DOHH2 (cell line): ENCODE measurements around the gene FKBP2.

Source experiments
- H3F3A ChIP-seq: fragments of 200-600 bp; sonication (generic), shearing (Covaris generic); 2 replicates; pipeline ENCODE4 v1.6.0; 2016; ENCODE audit warnings: antibody characterized with exemption, mild to moderate bottlenecking; ENCODE audit not compliant: control insufficient read depth, insufficient read depth
- H3K27ac ChIP-seq: fragments of 200-600 bp; sonication (generic); 2 replicates; pipeline ENCODE4 v1.5.1; 2014; ENCODE audit warnings: low read depth, mild to moderate bottlenecking, low read length, moderate library complexity
- H3K27me3 ChIP-seq: fragments of 200-600 bp; sonication (generic); 2 replicates; pipeline ENCODE4 v1.6.1; 2014; ENCODE audit warnings: mild to moderate bottlenecking, low read length, mixed read lengths; ENCODE audit not compliant: control insufficient read depth
- H3K36me3 ChIP-seq: fragments of 200-600 bp; sonication (generic); 2 replicates; pipeline ENCODE4 v1.6.1; 2014; ENCODE audit warnings: mild to moderate bottlenecking, low read length, moderate library complexity, mixed read lengths; ENCODE audit not compliant: control insufficient read depth
- H3K4me1 ChIP-seq: fragments of 200-600 bp; sonication (generic); 2 replicates; pipeline ENCODE4 v1.6.1; 2014; ENCODE audit warnings: mild to moderate bottlenecking, low read length, mixed read lengths; ENCODE audit not compliant: control insufficient read depth
- H3K4me2 ChIP-seq: fragments of 200-600 bp; sonication (generic); 2 replicates; pipeline ENCODE4 v1.6.0; 2014; ENCODE audit warnings: mild to moderate bottlenecking, low read length, moderate library complexity
- H3K4me3 ChIP-seq: fragments of 200-600 bp; sonication (generic); 2 replicates; pipeline ENCODE4 v1.5.1; 2014; ENCODE audit warnings: mild to moderate bottlenecking, low read length, mixed read lengths
- H3K79me2 ChIP-seq: fragments of 200-600 bp; sonication (generic); 2 replicates; pipeline ENCODE4 v1.6.1; 2014; ENCODE audit warnings: mild to moderate bottlenecking, low read length, mixed read lengths; ENCODE audit not compliant: control insufficient read depth
- H3K9me2 ChIP-seq: fragments of 200-600 bp; sonication (generic); replicated peaks from 2 replicates; pipeline ENCODE4 v1.6.1; 2014; ENCODE audit warnings: mild to moderate bottlenecking, low read length, mixed read lengths; ENCODE audit not compliant: control insufficient read depth
- H3K9me3 ChIP-seq: fragments of 200-600 bp; sonication (generic); 2 replicates; pipeline ENCODE4 v1.6.1; 2014; ENCODE audit warnings: antibody characterized with exemption, low read length, mixed read lengths; ENCODE audit not compliant: control insufficient read depth, insufficient read depth
- H4K20me1 ChIP-seq: fragments of 200-600 bp; sonication (generic); 2 replicates; pipeline ENCODE4 v1.6.0; 2014; ENCODE audit warnings: low read depth, mild to moderate bottlenecking, antibody characterized with exemption, low read length, moderate library complexity; ENCODE audit not compliant: control insufficient read depth, insufficient read depth
- CTCF ChIP-seq: fragments of 200-600 bp; sonication (generic); IDR thresholded peaks from one replicate; pipeline ENCODE4 v1.5.1; 2014; ENCODE audit warnings: antibody characterized with exemption, mild to moderate bottlenecking, low read depth, low read length; ENCODE audit not compliant: poor library complexity, severe bottlenecking
- EZH2phosphoT487 ChIP-seq: fragments of 200-600 bp; sonication (generic); IDR thresholded peaks from 2 replicates; pipeline ENCODE4 v1.6.1; 2017; ENCODE audit warnings: borderline replicate concordance, mild to moderate bottlenecking, antibody characterized with exemption, low read length, moderate library complexity, mixed read lengths

Gene FKBP2

GRCh38 chr11:64244107-64244506 lies 3.2 kb downstream of the FKBP2 start:
- Histone ChIP-seq H3K4me2 (no peak overlapping the region), H3K4me3 (no peak overlapping the region), H3K4me1 (peaks cover 60% of the 10 kb centered on the region), H3K79me2 (peaks cover 48% of the 10 kb centered on the region), H4K20me1 (no peaks in the 10 kb centered on the region), H3F3A (peaks cover 41% of the 10 kb centered on the region), H3K9me2 (no peaks in the 10 kb centered on the region), H3K9me3 (no peaks in the 10 kb centered on the region), H3K27ac (peak overlapping the region; percentile 10; the same call in 1 of the 2 replicates), H3K36me3 (peaks cover 54% of the 10 kb centered on the region), H3K27me3 (no peaks in the 10 kb centered on the region)
- no peak for TF ChIP-seq EZH2phosphoT487
- no peak for TF ChIP-seq CTCF

GRCh38 chr11:64244966-64245365 lies 4.1 kb downstream of the FKBP2 start:
- peak overlapping the region; percentile 85 for H3K27ac ChIP-seq
- H3K79me2 ChIP-seq = peaks cover 48% of the 10 kb centered on the region
- TF ChIP-seq EZH2phosphoT487 (no peak), CTCF (no peak)
- peaks cover 34% of the 10 kb centered on the region for H3F3A ChIP-seq
- H3K4me3 ChIP-seq = peak overlapping the region; percentile 97
- H4K20me1 ChIP-seq = no peaks in the 10 kb centered on the region
- H3K36me3 ChIP-seq = peaks cover 50% of the 10 kb centered on the region
- H3K27me3 ChIP-seq = no peaks in the 10 kb centered on the region
- H3K4me2 ChIP-seq = peak overlapping the region; percentile 89
- no peaks in the 10 kb centered on the region for H3K9me2 ChIP-seq
- H3K9me3 ChIP-seq = no peaks in the 10 kb centered on the region
- peaks cover 57% of the 10 kb centered on the region for H3K4me1 ChIP-seq

GRCh38 chr11:64245401-64245796 lies 4.5 kb downstream of the FKBP2 start:
- Histone ChIP-seq H3K4me3 (peak overlapping the region; percentile 97), H3K79me2 (peaks cover 48% of the 10 kb centered on the region), H3K4me2 (peak overlapping the region; percentile 89), H3K27ac (peak overlapping the region; percentile 85), H3F3A (peaks cover 29% of the 10 kb centered on the region), H4K20me1 (no peaks in the 10 kb centered on the region), H3K9me2 (no peaks in the 10 kb centered on the region), H3K4me1 (peaks cover 54% of the 10 kb centered on the region), H3K9me3 (no peaks in the 10 kb centered on the region), H3K27me3 (no peaks in the 10 kb centered on the region), H3K36me3 (peaks cover 47% of the 10 kb centered on the region)
- no peak for TF ChIP-seq EZH2phosphoT487
- TF ChIP-seq CTCF = no peak
